ENCODE results near the gene ZNF232.
"Not testable (repeated sequence)": the region's sequence is repeated elsewhere in the genome, so short reads cannot be mapped to it uniquely, and the experiment has no call there.

DNA sequence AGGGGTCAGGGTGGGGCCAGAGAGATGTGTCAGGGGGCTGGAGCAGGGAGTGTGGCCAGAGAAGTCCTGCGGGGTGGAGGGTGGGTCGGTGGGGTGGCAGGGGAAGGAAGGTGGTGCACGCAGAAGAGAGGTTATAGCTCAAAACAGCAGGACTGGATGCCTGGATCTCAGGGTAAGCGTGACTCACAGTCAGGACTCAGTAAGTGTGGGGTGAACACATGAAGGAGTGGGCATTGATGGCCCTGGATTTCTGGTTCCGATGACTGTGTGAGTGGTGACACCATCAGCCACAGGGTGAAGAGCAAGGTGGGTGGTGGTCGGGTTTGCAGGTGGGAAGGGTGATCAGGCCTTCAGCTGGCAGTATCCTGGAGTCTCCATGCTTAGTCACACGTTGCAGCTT is 10.4 kb upstream of the ZNF232 start:
- TF ChIP-seq, protein P1, sequence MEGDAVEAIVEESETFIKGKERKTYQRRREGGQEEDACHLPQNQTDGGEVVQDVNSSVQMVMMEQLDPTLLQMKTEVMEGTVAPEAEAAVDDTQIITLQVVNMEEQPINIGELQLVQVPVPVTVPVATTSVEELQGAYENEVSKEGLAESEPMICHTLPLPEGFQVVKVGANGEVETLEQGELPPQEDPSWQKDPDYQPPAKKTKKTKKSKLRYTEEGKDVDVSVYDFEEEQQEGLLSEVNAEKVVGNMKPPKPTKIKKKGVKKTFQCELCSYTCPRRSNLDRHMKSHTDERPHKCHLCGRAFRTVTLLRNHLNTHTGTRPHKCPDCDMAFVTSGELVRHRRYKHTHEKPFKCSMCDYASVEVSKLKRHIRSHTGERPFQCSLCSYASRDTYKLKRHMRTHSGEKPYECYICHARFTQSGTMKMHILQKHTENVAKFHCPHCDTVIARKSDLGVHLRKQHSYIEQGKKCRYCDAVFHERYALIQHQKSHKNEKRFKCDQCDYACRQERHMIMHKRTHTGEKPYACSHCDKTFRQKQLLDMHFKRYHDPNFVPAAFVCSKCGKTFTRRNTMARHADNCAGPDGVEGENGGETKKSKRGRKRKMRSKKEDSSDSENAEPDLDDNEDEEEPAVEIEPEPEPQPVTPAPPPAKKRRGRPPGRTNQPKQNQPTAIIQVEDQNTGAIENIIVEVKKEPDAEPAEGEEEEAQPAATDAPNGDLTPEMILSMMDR (IDR thresholded peaks at IDR 0.05 in 8 of 11, conservative IDR thresholded peaks at IDR 0.05 in 3 of 11), result not testable (repeated sequence)
- not testable (repeated sequence) for TF ChIP-seq POLR2A, POLR2AphosphoS5 (IDR thresholded peaks at IDR 0.05)
